Loucy (cell line): ENCODE data around the gene KANSL1.

Experiments used
- H2AFZ ChIP-seq: fragments of 200-600 bp; sonication (generic); 2 replicates; pipeline ENCODE4 v1.6.0; 2016; ENCODE audit warnings: antibody characterized with exemption, mild to moderate bottlenecking, low read length, moderate library complexity
- H3F3A ChIP-seq: fragments of 200-600 bp; 2 replicates; pipeline ENCODE4 v1.6.0; 2016; ENCODE audit warnings: antibody characterized with exemption, low read depth, mild to moderate bottlenecking
- H3K27me3 ChIP-seq: fragments of 200-600 bp; sonication (generic); 2 replicates; pipeline ENCODE4 v1.6.1; 2014; ENCODE audit warnings: low read length, mild to moderate bottlenecking; ENCODE audit not compliant: insufficient read depth, poor library complexity, severe bottlenecking
- H3K36me3 ChIP-seq: fragments of 200-600 bp; sonication (generic); 2 replicates; pipeline ENCODE4 v1.6.1; 2016; ENCODE audit warnings: low read length; ENCODE audit not compliant: insufficient read depth
- H3K4me1 ChIP-seq: fragments of 200-600 bp; sonication (generic); 2 replicates; pipeline ENCODE4 v1.5.1; 2014; ENCODE audit warnings: low read length, mild to moderate bottlenecking; ENCODE audit not compliant: insufficient read depth, poor library complexity, severe bottlenecking
- H3K4me2 ChIP-seq: fragments of 200-600 bp; sonication (generic); 2 replicates; pipeline ENCODE4 v1.6.0; 2014; ENCODE audit warnings: antibody characterized with exemption, low read length, low read depth, mild to moderate bottlenecking; ENCODE audit not compliant: poor library complexity, severe bottlenecking
- H3K4me3 ChIP-seq: fragments of 200-600 bp; sonication (generic); 2 replicates; pipeline ENCODE4 v1.5.1; 2014; ENCODE audit warnings: low read length, mild to moderate bottlenecking, mixed read lengths; ENCODE audit not compliant: poor library complexity, severe bottlenecking
- H3K79me2 ChIP-seq: fragments of 200-600 bp; sonication (generic); 2 replicates; pipeline ENCODE4 v1.6.1; 2014; ENCODE audit warnings: low read length; ENCODE audit not compliant: insufficient read depth
- H3K9ac ChIP-seq: fragments of 200-600 bp; sonication (generic); 2 replicates; pipeline ENCODE4 v1.6.0; 2014; ENCODE audit warnings: mild to moderate bottlenecking, low read depth, low read length, moderate library complexity; ENCODE audit not compliant: poor library complexity, severe bottlenecking
- H3K9me2 ChIP-seq: fragments of 200-600 bp; sonication (generic); replicated peaks from 2 replicates; pipeline ENCODE4 v1.6.1; 2016; ENCODE audit warnings: low read depth, low read length, mixed read lengths
- H3K9me3 ChIP-seq: fragments of 200-600 bp; sonication (generic); 2 replicates; pipeline ENCODE4 v1.6.1; 2014; ENCODE audit warnings: mild to moderate bottlenecking, antibody characterized with exemption, low read length, low read depth; ENCODE audit not compliant: insufficient read depth
- H4K20me1 ChIP-seq: fragments of 200-600 bp; sonication (generic); 2 replicates; pipeline ENCODE4 v1.6.0; 2014; ENCODE audit warnings: antibody characterized with exemption, low read length, mild to moderate bottlenecking; ENCODE audit not compliant: insufficient read depth, poor library complexity, severe bottlenecking
- CTCF ChIP-seq: fragments of 200-600 bp; sonication (generic); conservative IDR thresholded peaks from 2 replicates; pipeline ENCODE4 v1.5.1; 2014; ENCODE audit warnings: mild to moderate bottlenecking, antibody characterized with exemption, low read length
- EZH2phosphoT487 ChIP-seq: fragments of 200-600 bp; IDR thresholded peaks from 2 replicates; pipeline ENCODE4 v1.6.1; 2018; ENCODE audit warnings: antibody characterized with exemption, mild to moderate bottlenecking, moderate library complexity, borderline replicate concordance

KANSL1 gene

GRCh38 chr17:46031440-46031839, 161.8 kb downstream of the KANSL1 start:
- H3K79me2 ChIP-seq, result no peaks in the 10 kb centered on the region
- H3K4me1 ChIP-seq, result no peaks in the 10 kb centered on the region
- H3K27me3 ChIP-seq, result no peaks in the 10 kb centered on the region
- H3K4me2 ChIP-seq, result no peak overlapping the region
- H3K4me3 ChIP-seq, result no peak overlapping the region
- H3F3A ChIP-seq, result no peaks in the 10 kb centered on the region
- H4K20me1 ChIP-seq, result no peaks in the 10 kb centered on the region
- no peak overlapping the region for H3K9ac ChIP-seq
- TF ChIP-seq EZH2phosphoT487 (no peak), CTCF (no peak)
- no peaks in the 10 kb centered on the region for H3K9me3 ChIP-seq
- no peaks in the 10 kb centered on the region for H3K9me2 ChIP-seq
- no peak overlapping the region for H2AFZ ChIP-seq
- peaks cover 77% of the 10 kb centered on the region; the same call in 1 of the 2 replicates for H3K36me3 ChIP-seq

DNA sequence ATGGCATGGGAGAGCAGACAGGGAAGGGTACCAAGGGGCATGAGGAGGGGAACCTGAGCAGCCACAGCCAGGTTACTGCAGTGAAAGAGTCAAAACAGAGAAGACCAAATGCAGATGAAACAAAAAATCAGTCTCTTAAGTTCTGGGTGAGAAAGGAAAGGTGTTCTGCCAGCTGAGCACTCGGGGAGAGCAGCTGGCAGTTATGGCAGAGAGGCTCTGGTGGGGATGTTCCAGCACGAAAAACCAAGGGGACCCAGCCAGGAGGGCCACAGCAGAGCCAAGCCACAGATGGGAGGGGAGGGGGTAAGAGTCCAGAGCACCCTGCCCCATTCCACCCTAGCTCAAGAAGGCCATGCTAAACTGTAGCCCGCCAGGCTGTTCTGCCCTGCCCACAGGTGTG, 162.5 kb downstream of the KANSL1 start:
- no peak overlapping the region for H3K4me3 ChIP-seq
- H3K4me1 ChIP-seq, result no peaks in the 10 kb centered on the region
- no peak overlapping the region for H3K4me2 ChIP-seq
- no peaks in the 10 kb centered on the region for H3K9me3 ChIP-seq
- no peaks in the 10 kb centered on the region for H3K27me3 ChIP-seq
- H3K9me2 ChIP-seq, result no peaks in the 10 kb centered on the region
- no peaks in the 10 kb centered on the region for H3K79me2 ChIP-seq
- H4K20me1 ChIP-seq, result no peaks in the 10 kb centered on the region
- H3F3A ChIP-seq, result no peaks in the 10 kb centered on the region
- peaks cover 70% of the 10 kb centered on the region; the same call in 1 of the 2 replicates for H3K36me3 ChIP-seq
- no peak overlapping the region for H3K9ac ChIP-seq
- TF ChIP-seq EZH2phosphoT487 (no peak), CTCF (no peak)
- H2AFZ ChIP-seq, result no peak overlapping the region

- Histone ChIP-seq H3K4me2 (no peak overlapping the region), H3K9ac (no peak overlapping the region), H3F3A (no peaks in the 10 kb centered on the region), H2AFZ (no peak overlapping the region), H4K20me1 (no peaks in the 10 kb centered on the region), H3K27me3 (no peaks in the 10 kb centered on the region), H3K79me2 (no peaks in the 10 kb centered on the region), H3K36me3 (peaks cover 59% of the 10 kb centered on the region; the same call in 1 of the 2 replicates), H3K4me1 (no peaks in the 10 kb centered on the region), H3K9me3 (no peaks in the 10 kb centered on the region), H3K9me2 (no peaks in the 10 kb centered on the region), H3K4me3 (no peak overlapping the region)
- TF ChIP-seq CTCF (no peak), EZH2phosphoT487 (no peak)
Observed at GRCh38 chr17:46029627-46030026, 163.6 kb downstream of the KANSL1 start.
